HG02588 (cell line): Measurements from ENCODE around the gene CGREF1.
"Not testable (repeated sequence)": the region's sequence is repeated elsewhere in the genome, so short reads cannot be mapped to it uniquely, and the experiment has no call there.

ENCODE experiments used
- ATAC-seq: cut with Tn5 transposase; IDR thresholded peaks from one replicate; pipeline ENCODE4 v1.9.1; 2021; ENCODE audit warnings: mild to moderate bottlenecking, moderate library complexity; ENCODE audit not compliant: unreplicated experiment

The CGREF1 gene

GRCh38 chr2:27115519-27115918 lies 3.4 kb downstream of the CGREF1 start:
- no peak for ATAC-seq

- ATAC-seq: not testable (repeated sequence)
These were observed 7.4 kb downstream of the CGREF1 start for GRCh38 chr2:27111392-27112078.

GRCh38 chr2:27110603-27111352 lies 8.2 kb downstream of the CGREF1 start:
- ATAC-seq: not testable (repeated sequence)

GRCh38 chr2:27109083-27109482 lies 9.8 kb downstream of the CGREF1 start:
- ATAC-seq: no peak

- no peak for ATAC-seq
These were observed 10.7 kb downstream of the CGREF1 start for GRCh38 chr2:27108221-27108620.

- ATAC-seq: no peak
These were observed 12.9 kb downstream of the CGREF1 start for GRCh38 chr2:27105981-27106380.

- no peak for ATAC-seq
These were observed 16.6 kb downstream of the CGREF1 start for GRCh38 chr2:27102329-27102728.

- no peak for ATAC-seq
These were observed 18.9 kb downstream of the CGREF1 start for GRCh38 chr2:27100036-27100435.

GRCh38 chr2:27099334-27099955 lies 19.5 kb downstream of the CGREF1 start:
- no peak for ATAC-seq

- ATAC-seq: no peak
These were observed 21.6 kb downstream of the CGREF1 start for GRCh38 chr2:27097341-27097740.

- no peak for ATAC-seq
These were observed 22.1 kb downstream of the CGREF1 start for GRCh38 chr2:27096748-27097297.

- no peak for ATAC-seq
These were observed 22.9 kb downstream of the CGREF1 start for GRCh38 chr2:27095745-27096651.

GRCh38 chr2:27095427-27095744 lies 23.5 kb downstream of the CGREF1 start:
- ATAC-seq: no peak

GRCh38 chr2:27094353-27094984 lies 24.5 kb downstream of the CGREF1 start:
- ATAC-seq: no peak

- no peak for ATAC-seq
These were observed 25.2 kb downstream of the CGREF1 start for GRCh38 chr2:27093430-27094352.

GRCh38 chr2:27092696-27093429 lies 26.1 kb downstream of the CGREF1 start:
- no peak for ATAC-seq

- no peak for ATAC-seq
These were observed 26.9 kb downstream of the CGREF1 start for GRCh38 chr2:27091746-27092695.
